ENCODE measurements around the gene INO80D. TPM values are rescaled to one million over a fixed set of nuclear protein-coding genes. Genes with fewer than 3 reads are reported as not detected.
"Not testable (repeated sequence)": the region's sequence is repeated elsewhere in the genome, so short reads cannot be mapped to it uniquely, and the experiment has no call there.

Gene INO80D
- total RNA-seq, 4 donors from 2014 or later = 11.0 to 28.6 (median 21.2) TPM

- 79 to 100% methylated on average over 2 to 7 of the region's 7 CpGs for WGBS, 2 donors (ENCODE audit: low coverage in 1 of 2)
- H3K27me3 ChIP-seq = no peaks in the 10 kb centered on the region
Observed at GRCh38 chr2:206112846-206113547, 27.0 kb upstream of the INO80D start.

DNA sequence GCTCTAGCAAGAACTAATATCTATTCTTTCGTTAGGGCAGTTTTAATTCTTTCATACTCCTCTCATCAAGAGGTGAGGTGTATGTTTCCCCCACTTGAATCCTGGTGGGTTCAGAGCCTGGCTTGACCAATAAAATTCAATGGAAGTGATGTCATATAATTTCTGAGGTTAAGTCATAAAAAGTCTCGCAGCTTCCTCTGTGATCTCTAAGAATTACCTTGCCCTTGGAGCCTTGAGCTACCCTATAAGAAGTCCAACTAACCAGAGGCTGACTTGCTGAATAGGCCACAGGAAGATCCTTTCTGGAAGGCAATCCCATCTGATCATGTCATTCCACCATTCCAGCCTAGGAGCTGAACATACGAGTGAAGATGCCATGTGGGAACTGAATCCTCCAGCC, 26.1 kb upstream of the INO80D start:
- no peak for ATAC-seq
- H3K27ac ChIP-seq = no peak overlapping the region
- TF ChIP-seq POLR2A (IDR thresholded peaks at IDR 0.05) (no peak), EP300 (IDR thresholded peaks at IDR 0.05) (no peak), CTCF (IDR thresholded peaks at IDR 0.05) (no peak), POLR2AphosphoS5 (IDR thresholded peaks at IDR 0.05) (no peak)
- H3K4me1 ChIP-seq = no peaks in the 10 kb centered on the region
- WGBS, 2 donors (ENCODE audit: low coverage in 1 of 2) = 83 to 100% methylated on average over 2 to 3 of the region's 3 CpGs
- H3K4me3 ChIP-seq = no peak overlapping the region
- no peaks in the 10 kb centered on the region for H3K27me3 ChIP-seq
- H3K9me3 ChIP-seq = no peaks in the 10 kb centered on the region
- H3K36me3 ChIP-seq = peaks cover 0 to 47% of the 10 kb centered on the region in 2 donors

More at GRCh38 chr2:206112846-206113547, 27.0 kb upstream of the INO80D start:
- ATAC-seq = no peak
- peaks cover 0 to 53% of the 10 kb centered on the region in 2 donors for H3K36me3 ChIP-seq
- no peaks in the 10 kb centered on the region for H3K4me1 ChIP-seq
- no peak for TF ChIP-seq EP300 (IDR thresholded peaks at IDR 0.05)
- no peak for TF ChIP-seq POLR2AphosphoS5 (IDR thresholded peaks at IDR 0.05)
- no peak for TF ChIP-seq CTCF (IDR thresholded peaks at IDR 0.05)
- TF ChIP-seq POLR2A (IDR thresholded peaks at IDR 0.05) = no peak
- H3K27ac ChIP-seq = no peak overlapping the region
- no peaks in the 10 kb centered on the region for H3K9me3 ChIP-seq
- no peak overlapping the region for H3K4me3 ChIP-seq

DNA sequence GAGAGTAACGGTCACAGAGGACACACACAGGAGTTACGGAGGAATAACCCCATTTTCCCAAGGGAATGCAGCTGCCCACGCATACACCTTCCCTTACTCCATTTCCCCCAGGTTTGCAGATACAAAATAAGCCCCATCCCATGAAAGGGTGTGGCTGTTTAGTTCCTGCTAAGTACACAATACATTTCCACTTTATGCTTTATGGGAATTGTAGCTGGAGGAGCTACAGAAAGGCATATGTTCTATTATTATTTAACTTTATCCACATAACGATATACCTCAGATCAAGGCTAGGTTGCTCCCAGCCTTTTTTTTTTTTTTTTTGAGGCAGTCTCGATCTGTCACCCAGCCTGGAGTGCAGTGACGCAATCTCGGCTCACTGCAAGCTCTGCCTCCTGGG, 22.7 kb upstream of the INO80D start:
- Histone ChIP-seq H3K27ac (no peak overlapping the region), H3K4me3 (no peak overlapping the region), H3K4me1 (no peaks in the 10 kb centered on the region), H3K27me3 (no peaks in the 10 kb centered on the region), H3K9me3 (no peaks in the 10 kb centered on the region), H3K36me3 (peaks cover 0 to 33% of the 10 kb centered on the region in 2 donors)
- WGBS, 2 donors (ENCODE audit: low coverage in 1 of 2) = 83% methylated on average over 3 to 7 of the region's 7 CpGs
- TF ChIP-seq POLR2AphosphoS5 (IDR thresholded peaks at IDR 0.05) (no peak), POLR2A (IDR thresholded peaks at IDR 0.05) (no peak), CTCF (IDR thresholded peaks at IDR 0.05) (no peak), EP300 (IDR thresholded peaks at IDR 0.05) (no peak)
- no peak for ATAC-seq

GRCh38 chr2:206105541-206105940, 19.6 kb upstream of the INO80D start:
- H3K4me3 ChIP-seq = no peak overlapping the region
- H3K27me3 ChIP-seq = no peaks in the 10 kb centered on the region
- no peaks in the 10 kb centered on the region for H3K4me1 ChIP-seq
- no peak for TF ChIP-seq POLR2AphosphoS5 (IDR thresholded peaks at IDR 0.05)
- TF ChIP-seq EP300 (IDR thresholded peaks at IDR 0.05) = no peak
- TF ChIP-seq CTCF (IDR thresholded peaks at IDR 0.05) = no peak
- no peak for TF ChIP-seq POLR2A (IDR thresholded peaks at IDR 0.05)
- no peak for ATAC-seq
- no peaks in the 10 kb centered on the region for H3K9me3 ChIP-seq
- peaks cover 0 to 29% of the 10 kb centered on the region in 2 donors for H3K36me3 ChIP-seq
- 90 to 98% methylated on average over 2 to 5 of the region's 5 CpGs for WGBS, 2 donors (ENCODE audit: low coverage in 1 of 2)
- no peak overlapping the region for H3K27ac ChIP-seq

DNA sequence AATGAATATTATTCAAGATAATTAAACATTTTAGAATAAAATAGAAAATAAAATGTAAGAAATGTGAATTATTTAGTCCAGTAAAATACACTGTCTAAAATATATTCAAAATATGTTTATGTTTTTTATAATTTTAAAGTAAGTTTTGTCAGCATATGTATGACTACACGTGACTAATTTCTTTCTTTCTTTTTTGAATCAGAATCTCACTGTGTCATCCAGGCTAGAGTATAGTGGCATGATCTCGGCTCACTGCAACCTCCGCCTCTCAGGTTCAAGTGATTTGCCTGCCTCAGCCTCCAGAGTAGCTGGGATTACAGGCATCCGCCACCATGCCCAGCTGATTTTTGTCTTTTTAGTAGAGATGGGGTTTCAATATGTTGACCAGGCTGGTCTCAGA, 19.1 kb upstream of the INO80D start:
- WGBS, 2 donors (ENCODE audit: low coverage in 1 of 2) = 89 to 100% methylated on average over 1 to 4 of the region's 4 CpGs
- Histone ChIP-seq H3K4me1 (no peaks in the 10 kb centered on the region), H3K36me3 (peaks cover 0 to 29% of the 10 kb centered on the region in 2 donors), H3K9me3 (no peaks in the 10 kb centered on the region), H3K27ac (no peak overlapping the region), H3K4me3 (no peak overlapping the region), H3K27me3 (no peaks in the 10 kb centered on the region)
- TF ChIP-seq EP300 (IDR thresholded peaks at IDR 0.05) (no peak), CTCF (IDR thresholded peaks at IDR 0.05) (no peak), POLR2A (IDR thresholded peaks at IDR 0.05) (no peak), POLR2AphosphoS5 (IDR thresholded peaks at IDR 0.05) (no peak)
- ATAC-seq = no peak

DNA sequence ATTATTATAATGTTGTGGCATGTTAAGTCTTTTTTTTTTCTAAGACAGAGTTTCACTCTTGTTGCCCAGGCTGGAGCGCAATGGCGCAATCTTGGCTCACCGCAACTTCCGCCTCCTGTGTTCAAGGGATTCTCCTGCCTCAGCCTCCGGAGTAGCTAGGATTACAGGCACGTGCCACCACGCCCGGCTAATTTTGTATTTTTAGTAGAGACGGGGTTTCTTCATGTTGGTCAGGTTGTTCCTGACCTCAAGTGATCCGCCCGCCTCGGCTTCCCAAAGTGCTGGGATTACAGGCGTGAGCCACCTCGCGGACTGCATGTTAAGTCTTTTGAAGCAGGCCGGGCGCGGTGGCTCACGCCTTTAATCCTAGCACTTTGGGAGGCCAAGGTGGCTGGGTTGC, 12.9 kb upstream of the INO80D start:
- H3K27me3 ChIP-seq, H3K9me3 ChIP-seq, ATAC-seq, H3K4me1 ChIP-seq, H3K27ac ChIP-seq, H3K4me3 ChIP-seq: not testable (repeated sequence)
- WGBS, 2 donors (ENCODE audit: low coverage in 1 of 2) = 80 to 100% methylated on average over 2 to 3 of the region's 19 CpGs
- peaks cover 0 to 17% of the 10 kb centered on the region in 2 donors for H3K36me3 ChIP-seq
